HL-60/S4 treated with phorbol 12-myristate 13-acetate at 8.2 ng/mL for 4 days and 3 days (cell line): ENCODE measurements around the gene NDC1.

Experiments used
- in situ Hi-C: fragments of 300-500 bp; cut with MboI; formaldehyde crosslinking; loops from 2 replicates; pipeline ENCODE4 v1.15.0; 2022; ENCODE audit warnings: low sequenced_read_pairs

Gene NDC1

DNA sequence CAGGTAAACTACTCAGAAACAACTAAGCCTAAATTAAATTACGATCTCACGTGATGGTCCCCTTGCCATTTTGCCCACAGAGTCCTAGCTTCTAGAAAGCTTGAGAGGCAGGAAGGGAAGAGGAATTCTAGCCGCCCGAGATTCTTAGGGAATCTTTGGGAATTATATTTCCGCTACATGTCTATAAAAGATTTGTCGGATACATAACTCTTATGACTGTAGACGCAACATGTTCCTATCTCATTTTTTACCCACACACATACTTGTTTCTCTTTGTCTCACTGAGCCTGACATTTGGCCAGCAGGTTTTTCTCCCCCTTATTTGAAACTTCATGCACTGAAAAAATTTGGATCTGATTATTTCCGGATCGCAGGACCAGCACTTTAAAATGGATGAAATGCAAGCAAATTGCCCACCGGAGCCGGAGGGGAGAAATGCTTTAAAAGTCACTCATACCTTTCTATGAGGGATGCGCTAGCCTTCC lies 104.6 kb downstream of the NDC1 start:
- in situ Hi-C loops, result no loop called here

DNA sequence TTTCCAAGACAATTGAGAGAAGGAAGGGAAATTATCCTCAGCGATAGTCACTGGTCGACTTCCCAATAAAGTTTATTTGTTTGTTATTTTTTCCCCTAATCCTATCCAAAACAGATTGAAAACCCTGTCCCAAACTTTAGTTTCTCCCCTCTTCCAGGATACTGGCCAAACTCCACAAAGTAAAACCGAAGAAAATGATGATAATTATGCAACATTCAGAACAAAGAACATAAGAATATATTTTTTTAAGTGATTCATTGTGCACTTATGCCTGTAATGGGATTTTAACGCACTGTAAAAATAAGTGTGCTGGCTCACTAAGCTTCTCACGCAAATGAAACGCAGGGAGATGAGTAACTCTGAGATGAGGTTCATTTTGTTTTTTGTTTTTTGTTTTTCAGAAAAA lies 105.2 kb downstream of the NDC1 start:
- in situ Hi-C loops, result no loop called here

DNA sequence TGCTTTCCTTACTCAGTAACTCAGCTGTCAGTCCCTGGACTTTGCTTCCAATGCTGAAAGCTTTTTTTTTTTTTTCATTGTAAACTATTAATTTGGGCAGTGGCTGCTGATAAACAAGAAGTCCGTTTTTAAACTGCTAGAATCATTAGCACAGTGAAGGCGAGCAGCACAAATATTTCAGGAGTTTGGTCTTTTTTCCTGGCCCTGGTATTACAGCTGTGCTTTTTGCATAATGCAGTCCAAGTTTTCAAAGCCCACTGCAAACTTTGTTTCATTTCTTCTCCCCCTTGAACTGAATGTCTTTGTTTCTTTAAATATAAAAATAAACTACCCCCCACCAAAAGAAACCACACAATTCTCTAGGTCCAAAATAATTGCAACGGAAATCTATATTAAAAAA lies 105.7 kb downstream of the NDC1 start:
- in situ Hi-C loops, result no loop called here

DNA sequence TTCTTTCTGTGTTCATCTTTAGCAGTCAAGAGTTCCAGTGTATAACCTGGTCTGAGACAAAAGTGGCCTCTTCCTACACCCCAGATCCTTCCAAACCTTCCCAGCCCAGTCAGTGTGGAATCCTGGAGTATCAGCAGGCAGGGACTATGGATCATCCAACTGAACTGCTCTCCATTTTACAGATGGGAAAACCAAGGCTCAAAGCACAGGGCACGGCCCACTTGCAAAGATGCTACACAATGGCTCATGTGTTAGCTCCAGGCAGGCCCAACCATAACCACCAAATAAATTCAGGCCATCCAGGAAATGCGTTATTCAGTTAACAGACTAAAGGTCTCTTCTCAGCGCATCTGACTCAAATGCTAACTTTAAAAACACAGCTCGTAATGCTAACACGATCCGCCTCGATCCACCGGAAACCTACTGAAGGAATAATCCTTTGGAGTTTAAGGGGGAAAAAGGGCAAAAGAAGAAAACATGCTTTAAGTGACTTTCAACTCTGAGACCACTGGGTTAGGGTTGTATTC lies 106.3 kb downstream of the NDC1 start:
- in situ Hi-C loops, result no loop called here

DNA sequence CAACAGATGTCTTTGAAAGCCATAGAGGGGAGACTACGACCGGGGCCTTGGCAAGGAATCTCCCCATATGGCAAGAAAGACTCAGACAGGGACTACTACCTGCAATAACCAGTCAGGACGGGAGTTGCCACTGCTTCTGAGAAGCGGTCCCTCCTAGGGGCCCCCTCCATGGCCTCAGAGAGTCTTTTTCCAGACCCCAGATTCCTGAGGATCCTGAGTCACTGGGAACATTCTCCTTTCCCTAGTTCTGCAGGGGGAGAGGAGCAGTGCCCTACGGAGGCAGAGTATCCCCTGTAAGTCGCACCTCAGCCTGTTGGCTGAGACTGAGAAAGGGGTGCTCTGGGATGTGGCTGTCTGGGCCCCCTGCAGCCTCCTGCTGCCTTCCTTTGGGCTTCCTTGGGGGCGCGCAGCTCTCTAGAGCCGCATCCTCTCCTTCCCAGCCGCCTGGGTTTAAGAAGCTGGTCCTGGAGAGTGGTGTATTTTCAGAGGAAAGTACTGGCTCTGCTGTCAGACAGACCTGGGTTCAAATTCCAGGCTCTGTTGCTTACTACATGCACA lies 107.0 kb downstream of the NDC1 start:
- in situ Hi-C loops, result no loop called here

DNA sequence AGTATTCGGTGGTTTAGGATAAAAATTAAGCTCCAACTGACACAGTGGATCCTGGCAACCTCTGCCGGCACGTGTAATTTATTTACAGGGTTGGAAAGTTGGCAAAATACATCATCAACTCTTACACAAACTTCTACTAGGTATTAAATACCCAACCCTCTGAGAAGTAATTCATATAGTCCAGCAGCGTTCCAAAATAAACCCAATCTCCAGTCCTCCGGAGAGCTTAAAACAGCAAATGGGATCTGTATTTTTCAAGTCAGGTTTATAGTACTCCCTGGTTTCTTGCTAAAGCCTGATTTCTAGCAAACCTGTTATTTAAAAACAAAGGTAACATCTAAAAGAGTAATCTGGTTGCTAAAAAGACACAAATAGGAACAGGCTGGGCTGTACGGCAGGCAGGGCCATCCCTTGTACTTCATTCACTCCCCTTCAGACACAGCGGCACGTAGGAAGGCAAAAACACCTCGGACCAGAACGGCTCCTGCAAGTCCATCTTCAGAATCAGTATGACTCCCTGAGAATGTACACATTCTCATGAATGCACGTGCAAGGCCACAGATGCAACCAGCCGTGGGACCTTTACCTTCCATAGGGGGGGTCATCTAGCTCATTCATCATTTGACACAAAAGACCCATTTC lies 107.8 kb downstream of the NDC1 start:
- in situ Hi-C loops, result no loop called here

DNA sequence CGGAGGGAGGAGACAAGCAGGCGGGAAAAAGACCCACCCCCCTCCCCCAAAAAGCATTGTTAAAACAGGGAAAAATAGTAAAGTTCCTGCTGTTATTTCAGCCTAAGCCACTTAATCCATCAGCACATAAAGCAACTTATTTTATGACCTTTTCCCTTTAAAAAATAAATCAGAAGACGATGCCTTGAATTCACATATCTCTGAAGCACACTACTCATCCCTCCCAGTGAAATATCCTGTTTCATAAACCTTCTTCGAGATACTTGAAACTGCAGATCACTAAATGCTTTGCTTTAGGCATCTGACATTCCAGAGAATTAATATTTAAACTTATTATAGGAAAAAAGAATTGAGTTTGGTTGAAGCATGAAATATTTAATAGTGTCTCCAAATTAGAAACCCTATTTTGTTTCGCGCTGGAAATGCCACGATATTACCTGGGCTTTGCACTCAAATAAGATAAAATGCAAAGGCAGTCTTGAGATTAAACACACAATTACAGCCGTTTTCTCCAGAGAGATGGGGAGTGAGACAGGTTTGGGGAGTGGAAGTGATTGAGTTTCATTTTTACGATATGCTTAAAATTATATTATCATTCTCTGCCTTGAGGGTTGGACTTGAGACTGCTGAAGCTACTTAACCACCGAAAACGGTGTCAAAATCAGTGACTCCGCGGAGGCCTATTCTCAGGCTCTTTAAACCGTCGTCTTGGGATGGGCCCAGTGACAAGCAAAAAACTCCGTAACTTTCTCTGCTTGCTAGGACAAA lies 108.5 kb downstream of the NDC1 start:
- in situ Hi-C loops, result no loop called here

DNA sequence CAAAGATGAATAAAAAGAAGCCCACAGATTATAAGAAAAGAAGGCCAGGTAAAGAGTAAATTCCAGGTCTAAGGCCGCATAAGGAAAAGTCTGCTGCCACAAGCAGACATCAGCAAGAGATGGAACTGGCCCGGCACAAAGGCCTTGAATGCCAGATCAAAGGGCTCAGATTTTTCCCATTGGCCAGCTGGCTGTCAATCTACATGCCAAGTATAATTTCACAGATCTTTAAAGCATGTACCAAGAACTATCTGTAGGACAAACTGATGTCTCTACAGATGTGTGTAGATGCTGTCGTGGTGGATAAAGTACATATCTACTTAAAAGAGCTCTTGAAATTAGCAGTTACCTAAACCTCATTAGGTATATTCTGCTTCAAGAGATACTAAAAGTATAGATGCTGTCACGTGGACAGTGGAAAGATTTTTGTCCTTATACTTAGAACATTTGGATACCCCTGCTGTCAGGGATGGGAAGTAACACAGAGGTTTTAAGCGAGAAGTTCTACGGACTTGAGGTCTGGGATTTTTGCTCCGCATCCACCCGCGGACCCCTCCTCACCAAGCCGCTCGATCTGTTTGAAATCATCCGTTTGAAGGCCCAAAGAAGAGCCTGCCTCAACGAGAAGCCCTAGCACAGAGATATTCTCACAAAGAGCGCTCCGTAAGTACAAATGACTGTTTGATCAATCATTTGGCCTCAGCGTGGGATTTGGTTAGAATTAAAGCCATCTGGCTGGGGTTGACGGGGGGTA lies 109.2 kb downstream of the NDC1 start:
- in situ Hi-C loops, result no loop called here

DNA sequence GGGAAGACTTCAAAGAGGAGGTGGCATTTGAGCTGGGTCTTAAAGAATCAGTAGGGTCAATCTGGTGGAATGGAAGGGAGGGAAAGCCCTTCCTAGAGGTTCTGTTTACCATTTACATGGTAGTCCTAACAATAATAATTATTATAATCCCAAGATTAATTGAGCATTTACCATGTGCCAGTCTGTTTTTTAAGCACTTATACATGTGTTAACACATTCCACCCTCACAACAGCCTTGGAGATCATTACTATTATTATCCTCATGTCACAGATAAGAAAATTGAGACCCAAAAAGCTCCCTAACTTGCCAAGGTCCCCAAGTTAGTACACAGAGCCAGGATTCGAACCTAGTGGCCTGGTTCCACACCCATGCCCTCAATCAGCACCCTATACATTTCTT lies 109.9 kb downstream of the NDC1 start:
- in situ Hi-C loops, result no loop called here

DNA sequence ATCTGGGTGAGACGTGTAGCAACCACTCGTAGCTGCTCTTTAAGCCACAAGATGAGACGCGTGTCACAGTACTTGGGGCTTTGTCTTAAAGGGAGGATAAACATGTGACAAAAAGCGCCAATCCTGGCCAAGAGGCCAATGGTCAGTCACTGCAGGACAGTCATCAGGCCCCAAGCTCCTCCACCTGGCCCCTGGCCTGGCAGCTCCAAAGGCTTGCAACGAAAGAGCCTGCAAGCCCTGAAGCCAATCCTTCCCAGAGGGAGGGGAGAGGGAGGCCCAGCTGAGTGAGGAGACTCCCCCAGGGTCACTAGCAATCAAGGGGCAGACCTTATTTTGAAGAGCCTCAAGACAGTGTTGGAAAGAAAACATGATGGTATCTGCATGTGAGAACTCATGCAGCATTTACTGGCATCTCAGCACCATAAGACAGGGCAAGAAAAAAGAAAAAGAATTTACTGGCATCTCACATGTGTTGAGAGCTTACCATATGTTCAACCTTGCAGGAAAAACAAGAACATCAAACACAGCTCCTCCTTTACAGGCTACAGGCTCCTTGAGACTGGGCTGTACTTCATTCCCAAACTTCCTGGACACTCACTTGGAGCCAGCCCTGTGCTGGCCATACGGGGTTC lies 110.5 kb downstream of the NDC1 start:
- in situ Hi-C loops, result no loop called here

DNA sequence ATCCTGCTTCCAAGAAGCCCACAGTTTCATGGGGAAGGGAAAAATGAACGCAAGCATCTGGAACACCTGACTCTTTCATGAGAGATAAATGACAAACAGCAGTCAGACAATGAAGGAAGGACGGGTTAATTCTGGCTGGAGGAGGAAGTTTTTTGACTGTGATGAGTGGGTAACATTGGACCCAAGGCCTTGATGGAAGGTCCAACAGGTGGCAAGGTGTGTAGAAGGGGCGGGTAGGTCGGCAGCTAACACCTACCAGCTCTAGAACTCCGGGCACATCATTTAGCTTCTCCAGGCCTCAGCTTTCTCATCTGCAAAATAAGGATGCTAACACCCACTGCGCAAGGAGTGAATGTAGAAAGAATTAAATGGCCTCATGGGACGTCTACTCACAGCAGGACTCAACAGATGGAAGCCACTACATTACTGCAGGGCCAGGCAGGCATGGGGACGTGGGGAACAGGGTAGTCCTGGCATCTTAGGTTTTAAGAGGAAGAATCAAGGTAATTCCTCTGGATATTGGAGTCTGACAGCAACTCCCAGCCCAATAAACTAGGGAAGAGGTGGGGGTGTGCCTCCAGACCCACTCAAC lies 112.0 kb downstream of the NDC1 start:
- in situ Hi-C loops, result no loop called here

DNA sequence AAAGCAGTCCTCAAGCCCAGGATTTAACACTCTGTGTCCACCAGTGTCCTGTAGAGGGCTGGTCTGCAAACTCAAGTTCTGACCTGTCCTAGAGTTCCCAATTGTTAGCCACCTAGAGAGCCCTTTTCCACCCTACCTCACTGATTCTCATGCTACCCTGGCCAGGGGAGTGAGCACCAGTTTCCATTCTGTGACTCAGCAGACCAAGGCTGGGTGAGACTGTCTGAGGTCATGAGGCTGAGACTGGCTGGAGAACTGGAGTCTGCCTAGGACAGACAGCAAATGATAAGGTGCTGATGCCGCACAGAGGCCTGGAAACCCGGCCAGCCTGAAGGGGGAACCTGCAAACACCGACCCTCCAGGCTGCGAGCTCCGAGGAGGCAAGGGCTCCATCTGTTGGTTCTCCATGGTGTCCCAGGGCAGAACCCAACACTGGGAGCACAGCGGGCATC lies 112.8 kb downstream of the NDC1 start:
- in situ Hi-C loops, result no loop called here

DNA sequence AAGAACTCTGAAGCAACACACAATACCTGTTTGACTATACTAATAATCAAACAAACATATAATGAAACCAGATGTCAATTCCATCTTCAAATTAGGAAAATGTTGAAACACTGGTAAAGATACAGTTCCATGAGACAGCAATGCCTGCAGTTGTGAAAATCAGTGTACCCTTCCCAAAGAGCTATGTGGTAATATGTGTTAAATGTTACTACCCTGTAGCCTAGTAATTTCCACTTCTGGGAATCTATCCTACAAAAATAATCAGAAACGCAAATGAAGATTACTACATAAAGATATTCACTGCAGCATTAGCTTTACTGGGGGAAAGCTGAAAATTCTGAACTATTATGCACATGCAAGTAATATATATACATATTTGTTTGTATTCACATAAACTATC lies 116.1 kb downstream of the NDC1 start:
- in situ Hi-C loops, result no loop called here

DNA sequence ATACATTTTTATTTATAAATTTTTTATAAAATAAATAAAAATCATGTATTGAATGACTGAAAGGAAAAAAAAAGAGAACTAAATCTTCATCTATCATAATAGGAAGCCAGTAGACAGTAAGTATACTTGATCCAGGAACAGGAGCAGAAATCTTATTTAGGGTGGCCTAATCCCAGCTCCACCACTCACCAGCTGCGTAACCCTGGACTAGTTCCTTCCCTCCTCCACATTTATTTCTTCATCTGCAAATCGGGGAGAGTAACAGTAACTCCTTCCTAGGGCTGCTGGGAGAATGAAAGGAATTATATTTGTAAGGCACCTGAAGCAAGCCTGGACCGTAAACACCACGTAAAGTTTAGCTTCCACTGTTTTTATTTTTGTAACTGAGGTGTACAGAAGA lies 117.0 kb downstream of the NDC1 start:
- in situ Hi-C loops, result no loop called here

DNA sequence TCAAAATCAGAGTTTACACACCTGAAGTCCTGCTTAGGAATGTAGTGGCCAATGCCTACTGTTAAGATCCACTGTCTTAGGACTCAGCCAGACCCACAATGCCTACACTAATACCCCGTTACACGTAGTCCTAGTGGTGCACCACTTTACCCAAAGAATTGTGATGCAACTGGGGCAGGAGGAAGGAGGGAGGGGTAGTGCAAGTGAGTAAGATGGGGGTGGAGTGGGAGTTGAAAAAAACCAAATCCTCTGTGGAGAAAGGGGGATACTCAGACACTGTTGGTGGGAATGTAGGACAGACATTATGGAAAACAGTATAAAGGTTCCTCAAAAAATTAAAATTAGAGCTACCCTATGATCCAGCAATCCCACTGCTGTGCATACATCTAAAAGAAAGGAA lies 118.6 kb downstream of the NDC1 start:
- in situ Hi-C loops, result no loop called here

DNA sequence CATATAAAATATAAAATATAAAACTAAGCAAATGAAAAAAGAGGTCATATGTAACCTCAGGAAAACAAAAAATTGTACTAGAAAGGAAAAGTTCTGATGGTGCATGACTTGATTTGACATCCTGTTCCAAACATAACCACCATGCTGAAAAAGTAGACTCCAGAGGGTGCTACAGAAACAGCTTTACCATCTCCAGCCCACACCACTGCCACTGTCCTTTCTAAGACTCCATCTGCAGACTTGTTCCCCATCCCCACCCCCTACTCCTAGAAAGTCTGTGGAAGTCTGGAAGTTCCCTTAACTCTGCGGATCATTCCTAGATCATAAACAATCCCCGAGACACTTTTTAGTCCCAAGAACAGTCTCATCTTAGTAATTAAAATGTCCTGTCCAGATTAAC lies 119.7 kb downstream of the NDC1 start:
- in situ Hi-C loops, result no loop called here

DNA sequence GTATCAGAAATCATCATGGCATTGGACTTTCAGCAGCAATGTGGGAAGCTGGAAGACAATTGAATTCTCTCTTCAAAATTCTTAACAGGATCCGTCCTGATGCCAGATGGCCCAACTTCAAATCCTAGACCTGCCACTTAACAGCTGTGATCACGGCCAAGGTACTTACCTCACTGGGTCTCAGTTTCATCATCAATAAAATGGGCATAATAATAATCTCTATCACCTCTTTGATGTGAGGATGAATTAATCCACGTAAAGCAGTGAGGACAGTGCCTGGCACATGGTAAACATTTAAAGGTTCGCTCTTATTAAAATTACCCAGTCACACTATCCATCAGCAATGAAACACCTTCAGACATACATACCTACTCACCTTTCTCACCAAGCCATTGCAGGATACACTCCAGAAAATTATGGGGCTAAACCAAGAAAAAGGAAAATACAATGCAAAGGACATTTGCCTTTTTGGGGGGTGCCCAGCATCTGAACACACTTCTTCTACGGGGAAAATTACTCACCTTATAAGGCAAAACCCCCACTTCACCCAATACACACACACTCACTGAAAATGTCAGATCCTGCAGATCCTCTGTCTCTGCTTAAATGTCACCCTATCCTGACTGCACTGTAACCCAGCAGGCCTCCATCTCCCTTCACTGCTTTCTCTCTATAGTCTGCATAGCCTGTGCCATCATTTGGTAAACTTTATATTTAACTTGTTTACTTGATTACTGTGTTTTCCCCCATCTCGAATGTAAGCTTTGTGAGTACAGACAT lies 120.9 kb downstream of the NDC1 start:
- in situ Hi-C loops, result no loop called here

DNA sequence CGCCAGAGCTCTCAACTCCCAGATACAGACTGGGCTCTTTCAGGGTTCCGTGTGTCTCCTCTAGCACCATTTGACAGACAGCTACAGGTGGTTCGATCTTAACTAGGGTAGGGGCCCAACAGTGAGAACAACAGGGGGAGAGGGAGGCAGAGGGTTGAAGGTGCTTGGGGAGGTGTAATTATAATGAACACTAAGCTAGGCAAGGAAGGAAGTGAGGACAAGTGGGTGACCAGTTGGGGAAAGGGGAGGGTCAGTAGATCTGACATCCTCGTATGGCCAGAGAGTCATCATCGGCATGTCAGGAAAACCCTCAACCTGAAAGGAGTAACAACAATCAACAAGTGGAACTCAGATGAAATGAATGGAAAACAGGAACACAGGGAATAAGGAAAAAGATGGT lies 121.9 kb downstream of the NDC1 start:
- in situ Hi-C loops, result no loop called here

DNA sequence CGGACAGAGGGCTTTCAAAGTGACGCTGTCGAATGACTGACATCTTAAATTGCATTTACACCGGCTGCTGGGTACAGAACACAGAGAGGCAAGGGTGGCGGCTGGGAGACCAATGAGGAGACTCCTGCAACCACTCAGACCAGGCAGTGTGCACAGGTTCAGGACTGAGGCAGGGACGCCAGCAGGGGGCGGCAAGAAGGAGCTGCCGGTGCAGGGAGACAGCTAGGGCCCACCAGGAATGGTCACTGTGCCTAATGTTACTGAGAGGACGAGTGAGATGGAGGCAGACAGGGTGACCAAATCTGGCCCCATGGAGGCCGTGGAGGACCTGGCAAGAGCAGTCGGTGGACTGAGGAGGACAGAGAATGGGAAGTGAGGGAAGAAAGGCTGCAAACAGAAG lies 122.6 kb downstream of the NDC1 start:
- in situ Hi-C loops, result no loop called here
